ENCODE data around the gene COL18A1.

COL18A1 gene

DNA sequence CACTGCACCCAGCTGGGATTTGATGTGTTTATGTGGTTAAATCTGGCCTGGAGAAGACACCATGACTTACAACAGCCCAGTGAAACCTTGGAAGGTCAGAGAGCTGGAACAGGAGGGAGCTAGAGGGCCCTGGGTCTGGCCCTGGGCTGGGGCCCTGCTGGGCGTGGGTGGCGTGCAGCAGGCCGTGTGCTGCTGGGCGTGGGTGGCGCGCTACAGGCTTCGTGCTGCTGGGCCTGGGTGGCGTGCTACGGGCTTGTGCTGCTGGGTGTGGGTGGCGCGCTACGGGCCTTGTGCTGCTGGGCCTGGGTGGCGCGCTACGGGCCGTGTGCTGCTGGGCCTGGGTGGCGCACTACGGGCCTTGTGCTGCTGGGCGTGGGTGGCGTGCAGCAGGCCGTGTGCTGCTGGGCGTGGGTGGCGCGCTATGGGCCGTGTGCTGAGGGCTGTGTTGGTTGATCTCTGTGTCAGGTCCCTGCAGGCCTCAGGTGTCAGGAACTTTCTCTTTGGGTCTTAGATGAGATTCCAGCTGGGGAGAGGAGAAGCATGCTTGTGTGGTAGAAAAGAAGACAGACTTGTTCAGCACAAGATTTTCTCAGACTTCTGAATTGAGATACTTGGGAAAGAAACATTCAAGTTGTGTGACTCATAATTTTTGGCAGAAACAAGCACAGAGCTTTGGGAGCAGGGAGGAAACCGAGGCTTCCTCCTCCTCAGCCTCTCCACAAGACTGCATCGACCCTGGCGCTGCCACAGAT is 66.0 kb downstream of the COL18A1 start:
- DNase-seq = no peak

- no peak for DNase-seq
Observed at GRCh38 chr21:45471525-45472221, 66.7 kb downstream of the COL18A1 start.

GRCh38 chr21:45472445-45473365 is 67.7 kb downstream of the COL18A1 start:
- no peak for DNase-seq

GRCh38 chr21:45473496-45474322 is 68.7 kb downstream of the COL18A1 start:
- DNase-seq = no peak

DNA sequence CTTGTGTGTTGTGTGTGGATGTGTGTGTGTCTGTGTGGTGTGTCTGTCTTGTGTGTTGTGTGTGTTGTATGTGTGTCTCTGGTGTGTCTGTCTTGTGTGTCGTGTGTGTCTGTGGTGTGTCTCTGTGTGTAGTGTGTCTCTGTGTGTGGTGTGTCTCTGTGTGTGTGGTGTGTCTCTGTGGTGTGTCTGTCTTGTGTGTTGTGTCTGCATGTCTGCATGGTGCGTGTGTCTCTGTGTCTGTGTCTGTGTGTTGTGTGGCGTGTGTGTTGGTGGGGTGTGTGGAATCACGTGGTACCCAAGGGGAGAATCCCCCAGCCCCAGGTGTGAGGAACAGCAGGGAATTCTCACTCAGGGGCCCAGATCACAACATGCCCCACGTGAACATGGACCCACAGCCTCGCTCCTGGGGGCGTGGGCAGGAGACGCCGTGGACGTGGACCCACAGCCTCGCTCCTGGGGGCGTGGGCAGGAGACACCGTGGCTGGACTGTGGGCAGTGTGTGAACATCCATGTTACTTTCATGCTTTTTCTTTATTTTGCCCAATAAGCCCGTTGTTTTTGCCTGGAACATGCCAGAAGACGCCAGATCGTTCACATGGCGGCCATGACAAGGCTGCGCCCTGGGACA is 69.5 kb downstream of the COL18A1 start:
- no peak for DNase-seq

- no peak for DNase-seq
Observed at GRCh38 chr21:45475004-45475685, 70.2 kb downstream of the COL18A1 start.

- no peak for DNase-seq
Observed at GRCh38 chr21:45475797-45476570, 71.0 kb downstream of the COL18A1 start.

- no peak for DNase-seq
Observed at GRCh38 chr21:45476582-45476981, 71.6 kb downstream of the COL18A1 start.

- DNase-seq = no peak
Observed at GRCh38 chr21:45477176-45478114, 72.5 kb downstream of the COL18A1 start.

DNA sequence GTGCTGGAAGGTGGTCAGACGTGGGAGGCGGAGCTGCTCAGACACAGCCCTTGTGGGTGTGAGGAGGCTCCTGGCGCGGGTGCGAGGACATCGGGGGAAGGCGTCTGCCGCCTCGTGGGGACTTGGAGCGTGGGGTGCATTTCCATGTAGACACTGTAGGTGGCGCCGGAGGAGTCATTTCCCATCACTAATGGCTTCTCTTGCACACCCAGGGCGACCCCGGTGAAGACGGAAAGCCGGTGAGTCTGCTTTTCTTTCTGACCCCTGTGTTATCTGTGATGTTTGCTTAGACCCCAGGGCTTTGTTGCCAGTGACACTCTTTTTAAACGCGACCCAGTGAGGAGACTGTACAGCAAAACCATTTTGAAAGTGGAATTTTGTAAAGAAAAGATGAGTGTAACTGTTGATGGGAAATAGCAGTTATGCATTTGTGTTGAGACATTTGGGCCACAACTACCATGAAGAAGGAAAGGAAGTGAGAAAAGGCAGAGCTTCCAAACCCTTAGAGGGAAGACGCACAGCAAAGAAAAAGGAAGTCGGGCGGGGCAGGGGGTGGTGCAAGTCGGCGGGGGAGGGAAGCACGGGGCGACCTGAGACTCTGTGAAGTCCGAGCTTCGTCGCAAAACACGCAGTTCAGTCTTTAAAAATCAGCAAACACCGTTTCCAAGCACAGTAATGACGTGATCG is 73.3 kb downstream of the COL18A1 start:
- peak; percentile 82 to 92 (median 87) for DNase-seq

- DNase-seq = no peak
Observed at GRCh38 chr21:45478816-45479669, 74.1 kb downstream of the COL18A1 start.

DNA sequence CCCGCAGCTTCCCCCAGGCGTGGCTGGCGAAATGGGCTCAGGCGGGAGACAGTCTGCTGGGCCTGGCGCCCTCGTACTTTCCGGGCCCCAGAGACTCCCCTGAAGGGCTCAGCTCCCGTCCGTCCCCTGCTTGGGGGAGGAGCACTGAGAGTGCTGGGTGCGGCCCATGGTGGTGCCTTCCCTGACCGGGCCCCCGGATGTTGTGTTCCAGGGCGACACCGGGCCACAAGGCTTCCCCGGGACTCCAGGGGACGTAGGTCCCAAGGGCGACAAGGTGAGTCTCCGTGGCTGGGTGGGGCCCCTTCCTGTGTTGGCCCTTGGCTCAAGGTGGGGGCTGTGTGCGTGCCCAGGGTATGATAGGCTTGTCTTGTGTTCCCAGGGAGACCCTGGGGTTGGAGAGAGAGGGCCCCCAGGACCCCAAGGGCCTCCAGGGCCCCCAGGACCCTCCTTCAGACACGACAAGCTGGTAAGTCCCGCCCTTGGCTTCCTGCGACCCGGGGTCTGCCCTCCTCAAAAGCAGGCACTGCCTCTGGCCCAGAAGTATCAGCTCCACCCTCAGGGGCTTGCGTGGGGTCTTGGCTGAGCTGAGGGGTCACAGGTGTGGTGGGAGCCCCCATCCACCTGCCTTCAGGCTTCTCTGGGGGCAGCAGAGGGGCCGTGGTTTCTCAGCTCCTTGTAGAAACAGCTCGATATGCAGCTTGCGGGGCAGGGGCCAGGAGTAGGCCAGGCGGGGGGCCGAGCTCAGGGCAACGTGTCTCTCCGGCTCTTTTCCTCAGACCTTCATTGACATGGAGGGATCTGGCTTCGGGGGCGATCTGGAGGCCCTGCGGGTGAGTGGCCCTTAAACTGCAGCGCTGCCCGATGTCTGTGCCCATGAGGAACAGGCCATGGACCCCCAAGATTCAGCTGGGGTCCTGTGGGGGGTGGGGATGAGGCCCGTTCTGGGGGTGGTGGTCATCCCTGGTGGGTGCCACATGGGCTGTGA is 75.0 kb downstream of the COL18A1 start:
- peak in 1 of 4 experiments; percentile 19 for DNase-seq

- DNase-seq = no peak
Observed at GRCh38 chr21:45480701-45481500, 75.9 kb downstream of the COL18A1 start.

- DNase-seq = no peak
Observed at GRCh38 chr21:45481566-45481965, 76.6 kb downstream of the COL18A1 start.

All from suppressor macrophage (primary cell).